ENCODE results near the gene TMEM235.

DNA sequence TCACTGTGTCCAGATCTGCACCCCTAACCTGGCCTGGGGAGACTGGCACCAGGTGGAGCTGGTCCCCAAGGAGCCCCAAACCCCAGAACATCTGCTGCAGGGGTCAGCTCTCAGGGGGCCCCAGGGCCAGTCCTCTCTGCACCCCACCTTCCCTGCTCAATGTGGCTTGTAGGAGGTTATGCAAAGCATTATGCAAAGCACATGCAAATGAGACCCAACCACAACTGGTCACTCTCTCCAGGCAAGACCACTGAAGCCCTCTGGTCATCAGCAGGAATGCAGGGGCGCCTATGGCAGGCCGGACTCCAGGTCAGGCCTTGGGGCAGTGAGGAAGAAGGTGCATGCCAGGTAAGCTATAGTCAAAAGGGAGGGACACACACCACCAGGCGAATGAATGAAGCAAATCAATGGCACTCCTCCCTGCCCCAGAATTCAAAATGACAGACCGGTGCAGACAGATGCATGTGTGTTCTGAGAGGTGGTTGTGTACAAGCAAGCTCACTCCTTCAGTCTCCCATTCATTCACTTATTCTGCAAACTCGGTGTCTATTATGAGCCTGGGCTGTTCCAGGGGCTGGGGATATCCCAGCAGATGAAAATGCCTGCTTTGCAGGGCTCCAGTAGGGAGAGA, 48.0 kb downstream of the TMEM235 start:
- TF ChIP-seq, protein P1, sequence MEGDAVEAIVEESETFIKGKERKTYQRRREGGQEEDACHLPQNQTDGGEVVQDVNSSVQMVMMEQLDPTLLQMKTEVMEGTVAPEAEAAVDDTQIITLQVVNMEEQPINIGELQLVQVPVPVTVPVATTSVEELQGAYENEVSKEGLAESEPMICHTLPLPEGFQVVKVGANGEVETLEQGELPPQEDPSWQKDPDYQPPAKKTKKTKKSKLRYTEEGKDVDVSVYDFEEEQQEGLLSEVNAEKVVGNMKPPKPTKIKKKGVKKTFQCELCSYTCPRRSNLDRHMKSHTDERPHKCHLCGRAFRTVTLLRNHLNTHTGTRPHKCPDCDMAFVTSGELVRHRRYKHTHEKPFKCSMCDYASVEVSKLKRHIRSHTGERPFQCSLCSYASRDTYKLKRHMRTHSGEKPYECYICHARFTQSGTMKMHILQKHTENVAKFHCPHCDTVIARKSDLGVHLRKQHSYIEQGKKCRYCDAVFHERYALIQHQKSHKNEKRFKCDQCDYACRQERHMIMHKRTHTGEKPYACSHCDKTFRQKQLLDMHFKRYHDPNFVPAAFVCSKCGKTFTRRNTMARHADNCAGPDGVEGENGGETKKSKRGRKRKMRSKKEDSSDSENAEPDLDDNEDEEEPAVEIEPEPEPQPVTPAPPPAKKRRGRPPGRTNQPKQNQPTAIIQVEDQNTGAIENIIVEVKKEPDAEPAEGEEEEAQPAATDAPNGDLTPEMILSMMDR (IDR thresholded peaks at IDR 0.05): no peak
- TF ChIP-seq POLR2A (IDR thresholded peaks at IDR 0.05): no peak
